Measurements from ENCODE around the gene NTM.
"Not testable (repeated sequence)": the region's sequence is repeated elsewhere in the genome, so short reads cannot be mapped to it uniquely, and the experiment has no call there.

Gene NTM

GRCh38 chr11:131474947-131475346 lies 104.5 kb downstream of the NTM start:
- Mint-ChIP-seq H3K27me3 (no peaks in the 10 kb centered on the region), H3K27ac (no peak overlapping the region), H3K4me3 (no peak overlapping the region), H3K36me3 (ENCODE audit: low read depth) (no peaks in the 10 kb centered on the region), H3K4me1 (ENCODE audit: low read depth) (no peaks in the 10 kb centered on the region), H3K9me3 (peaks cover 15% of the 10 kb centered on the region)

- Mint-ChIP-seq H3K9me3 (peaks cover 19% of the 10 kb centered on the region), H3K4me1 (ENCODE audit: low read depth) (no peaks in the 10 kb centered on the region), H3K27me3 (no peaks in the 10 kb centered on the region), H3K4me3 (no peak overlapping the region), H3K27ac (no peak overlapping the region), H3K36me3 (ENCODE audit: low read depth) (no peaks in the 10 kb centered on the region)
Measured at GRCh38 chr11:131476266-131476665, 105.9 kb downstream of the NTM start.

- Mint-ChIP-seq H3K27me3 (no peaks in the 10 kb centered on the region), H3K36me3 (ENCODE audit: low read depth) (no peaks in the 10 kb centered on the region), H3K27ac (no peak overlapping the region), H3K4me3 (no peak overlapping the region), H3K9me3 (peaks cover 16% of the 10 kb centered on the region), H3K4me1 (ENCODE audit: low read depth) (no peaks in the 10 kb centered on the region)
Measured at GRCh38 chr11:131478341-131478740, 107.9 kb downstream of the NTM start.

- H3K9me3 Mint-ChIP-seq: peaks cover 5% of the 10 kb centered on the region
- no peak overlapping the region for H3K27ac Mint-ChIP-seq
- H3K4me1 Mint-ChIP-seq (ENCODE audit: low read depth): no peaks in the 10 kb centered on the region
- no peak overlapping the region for H3K4me3 Mint-ChIP-seq
- no peaks in the 10 kb centered on the region for H3K27me3 Mint-ChIP-seq
- no peaks in the 10 kb centered on the region for H3K36me3 Mint-ChIP-seq (ENCODE audit: low read depth)
Measured at GRCh38 chr11:131481303-131481702, 110.9 kb downstream of the NTM start.

DNA sequence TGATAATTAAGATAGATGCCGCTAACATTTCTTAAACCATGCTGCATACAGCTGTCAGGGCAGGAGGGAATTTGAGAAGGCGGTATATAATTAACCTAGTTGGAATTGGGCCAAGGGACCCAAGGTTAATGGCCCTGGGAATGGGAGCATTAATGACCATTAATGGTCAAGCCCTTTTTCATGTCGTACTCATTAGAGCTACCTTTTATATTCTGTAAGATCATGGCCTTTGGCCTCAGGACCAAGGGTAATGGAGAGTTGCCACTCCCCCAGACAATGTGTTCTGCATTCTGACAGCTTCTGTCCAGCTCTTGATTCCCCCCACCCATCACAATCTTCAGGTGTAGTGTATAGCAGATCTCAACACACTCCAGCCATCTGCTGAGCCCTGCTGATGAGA lies 111.6 kb downstream of the NTM start:
- no peaks in the 10 kb centered on the region for H3K4me1 Mint-ChIP-seq (ENCODE audit: low read depth)
- H3K9me3 Mint-ChIP-seq: peaks cover 5% of the 10 kb centered on the region
- H3K36me3 Mint-ChIP-seq (ENCODE audit: low read depth): no peaks in the 10 kb centered on the region
- no peaks in the 10 kb centered on the region for H3K27me3 Mint-ChIP-seq
- no peak overlapping the region for H3K4me3 Mint-ChIP-seq
- no peak overlapping the region for H3K27ac Mint-ChIP-seq

GRCh38 chr11:131483453-131483852 lies 113.0 kb downstream of the NTM start:
- H3K9me3 Mint-ChIP-seq: peaks cover 5% of the 10 kb centered on the region
- no peaks in the 10 kb centered on the region for H3K27me3 Mint-ChIP-seq

DNA sequence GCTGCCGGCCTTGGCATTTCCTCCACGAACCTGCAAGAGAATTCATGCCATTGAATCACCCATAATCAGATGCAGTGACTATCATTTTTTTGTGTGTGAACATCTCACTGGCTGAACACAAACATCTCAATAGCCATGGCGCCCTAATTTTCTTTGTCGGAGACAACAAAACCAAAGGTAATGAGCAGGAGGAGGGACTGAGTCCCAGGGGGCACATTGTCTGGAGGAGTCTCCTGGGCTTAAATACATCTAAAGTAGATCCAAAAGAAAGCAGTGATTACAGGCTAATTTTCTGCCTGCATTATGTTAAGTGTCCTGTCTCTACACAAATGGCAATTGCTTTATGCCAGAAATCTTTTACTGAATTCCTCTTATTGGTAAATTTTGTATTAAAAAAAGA lies 113.5 kb downstream of the NTM start:
- no peak overlapping the region for H3K27ac Mint-ChIP-seq

More at GRCh38 chr11:131483453-131483852, 113.0 kb downstream of the NTM start:
- H3K36me3 Mint-ChIP-seq (ENCODE audit: low read depth): no peaks in the 10 kb centered on the region
- H3K27ac Mint-ChIP-seq: no peak overlapping the region
- H3K4me1 Mint-ChIP-seq (ENCODE audit: low read depth): no peaks in the 10 kb centered on the region
- no peak overlapping the region for H3K4me3 Mint-ChIP-seq

GRCh38 chr11:131486100-131486499 lies 115.7 kb downstream of the NTM start:
- Mint-ChIP-seq H3K9me3 (peaks cover 2% of the 10 kb centered on the region), H3K27ac (no peak overlapping the region), H3K4me1 (ENCODE audit: low read depth) (no peaks in the 10 kb centered on the region), H3K4me3 (no peak overlapping the region), H3K27me3 (no peaks in the 10 kb centered on the region), H3K36me3 (ENCODE audit: low read depth) (no peaks in the 10 kb centered on the region)

More for the DNA sequence above, 113.5 kb downstream of the NTM start:
- H3K9me3 Mint-ChIP-seq: peaks cover 5% of the 10 kb centered on the region
- H3K4me1 Mint-ChIP-seq (ENCODE audit: low read depth): no peaks in the 10 kb centered on the region
- no peaks in the 10 kb centered on the region for H3K27me3 Mint-ChIP-seq
- no peak overlapping the region for H3K4me3 Mint-ChIP-seq
- no peaks in the 10 kb centered on the region for H3K36me3 Mint-ChIP-seq (ENCODE audit: low read depth)

GRCh38 chr11:131486937-131487635 lies 116.7 kb downstream of the NTM start:
- Mint-ChIP-seq H3K4me1 (ENCODE audit: low read depth) (no peaks in the 10 kb centered on the region), H3K9me3 (no peaks in the 10 kb centered on the region), H3K4me3 (no peak overlapping the region), H3K27me3 (no peaks in the 10 kb centered on the region), H3K27ac (no peak overlapping the region), H3K36me3 (ENCODE audit: low read depth) (no peaks in the 10 kb centered on the region)

DNA sequence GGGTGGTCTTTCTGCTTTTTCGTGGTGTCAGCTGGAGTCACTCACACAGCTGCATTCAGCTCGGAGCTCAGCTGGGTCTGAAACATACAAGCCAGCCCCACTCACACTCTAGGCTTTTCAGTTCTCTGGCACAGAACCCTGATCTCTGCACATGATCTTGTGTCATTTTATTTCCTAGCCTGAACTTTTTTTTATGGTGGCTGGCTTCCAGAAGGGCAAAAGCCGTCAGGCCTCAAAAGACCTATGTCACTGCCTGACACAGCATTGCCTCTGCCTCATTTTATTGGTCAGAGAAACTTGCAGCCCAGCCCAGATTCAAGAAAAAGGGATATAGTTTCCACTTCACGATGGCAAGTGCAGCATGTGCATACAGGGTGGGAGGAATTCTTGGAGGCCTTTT lies 117.8 kb downstream of the NTM start:
- H3K27ac Mint-ChIP-seq: no peak overlapping the region
- no peak overlapping the region for H3K4me3 Mint-ChIP-seq
- no peaks in the 10 kb centered on the region for H3K36me3 Mint-ChIP-seq (ENCODE audit: low read depth)

GRCh38 chr11:131491503-131491902 lies 121.1 kb downstream of the NTM start:
- Mint-ChIP-seq H3K4me3 (no peak overlapping the region), H3K27ac (no peak overlapping the region), H3K4me1 (ENCODE audit: low read depth) (no peaks in the 10 kb centered on the region), H3K27me3 (no peaks in the 10 kb centered on the region), H3K9me3 (no peaks in the 10 kb centered on the region), H3K36me3 (ENCODE audit: low read depth) (no peaks in the 10 kb centered on the region)

More for the DNA sequence above, 117.8 kb downstream of the NTM start:
- Mint-ChIP-seq H3K4me1 (ENCODE audit: low read depth) (no peaks in the 10 kb centered on the region), H3K27me3 (no peaks in the 10 kb centered on the region), H3K9me3 (no peaks in the 10 kb centered on the region)

- H3K9me3 Mint-ChIP-seq: no peaks in the 10 kb centered on the region
- H3K4me1 Mint-ChIP-seq (ENCODE audit: low read depth): no peaks in the 10 kb centered on the region
- H3K4me3 Mint-ChIP-seq: no peak overlapping the region
- H3K27me3 Mint-ChIP-seq: no peaks in the 10 kb centered on the region
- no peaks in the 10 kb centered on the region for H3K36me3 Mint-ChIP-seq (ENCODE audit: low read depth)
- no peak overlapping the region for H3K27ac Mint-ChIP-seq
Measured at GRCh38 chr11:131495423-131495822, 125.0 kb downstream of the NTM start.

- not testable (repeated sequence) for H3K27ac Mint-ChIP-seq; H3K4me3 Mint-ChIP-seq; H3K9me3 Mint-ChIP-seq; H3K27me3 Mint-ChIP-seq; H3K36me3 Mint-ChIP-seq (ENCODE audit: low read depth); H3K4me1 Mint-ChIP-seq (ENCODE audit: low read depth)
Measured at GRCh38 chr11:131497686-131498085, 127.3 kb downstream of the NTM start.

- no peaks in the 10 kb centered on the region for H3K27me3 Mint-ChIP-seq
- no peaks in the 10 kb centered on the region for H3K4me1 Mint-ChIP-seq (ENCODE audit: low read depth)
- H3K9me3 Mint-ChIP-seq: peaks cover 6% of the 10 kb centered on the region
- no peak overlapping the region for H3K4me3 Mint-ChIP-seq
- no peaks in the 10 kb centered on the region for H3K36me3 Mint-ChIP-seq (ENCODE audit: low read depth)
- no peak overlapping the region for H3K27ac Mint-ChIP-seq
Measured at GRCh38 chr11:131498631-131499160, 128.3 kb downstream of the NTM start.

DNA sequence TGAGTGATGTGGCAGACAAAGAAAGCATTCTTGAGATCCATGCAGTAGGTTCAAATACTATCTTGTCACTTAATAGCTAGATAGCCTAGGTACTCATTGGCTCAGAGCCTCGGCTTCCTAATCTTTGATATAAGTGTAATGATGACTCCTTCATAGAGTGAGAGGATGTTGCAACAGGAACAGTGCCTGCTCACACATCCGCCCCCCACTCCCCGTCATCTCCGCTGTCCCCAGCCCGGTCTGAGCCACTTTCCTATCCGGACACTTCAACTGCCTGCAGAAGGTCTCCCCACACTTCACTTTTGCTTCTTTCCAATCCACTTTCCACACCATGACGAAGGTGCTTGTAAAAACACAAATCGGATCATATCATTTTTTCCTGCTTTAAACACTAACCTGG lies 128.8 kb downstream of the NTM start:
- no peaks in the 10 kb centered on the region for H3K27me3 Mint-ChIP-seq
- no peaks in the 10 kb centered on the region for H3K36me3 Mint-ChIP-seq (ENCODE audit: low read depth)
- peaks cover 6% of the 10 kb centered on the region for H3K9me3 Mint-ChIP-seq
- H3K4me1 Mint-ChIP-seq (ENCODE audit: low read depth): no peaks in the 10 kb centered on the region
- H3K27ac Mint-ChIP-seq: no peak overlapping the region
- H3K4me3 Mint-ChIP-seq: no peak overlapping the region

DNA sequence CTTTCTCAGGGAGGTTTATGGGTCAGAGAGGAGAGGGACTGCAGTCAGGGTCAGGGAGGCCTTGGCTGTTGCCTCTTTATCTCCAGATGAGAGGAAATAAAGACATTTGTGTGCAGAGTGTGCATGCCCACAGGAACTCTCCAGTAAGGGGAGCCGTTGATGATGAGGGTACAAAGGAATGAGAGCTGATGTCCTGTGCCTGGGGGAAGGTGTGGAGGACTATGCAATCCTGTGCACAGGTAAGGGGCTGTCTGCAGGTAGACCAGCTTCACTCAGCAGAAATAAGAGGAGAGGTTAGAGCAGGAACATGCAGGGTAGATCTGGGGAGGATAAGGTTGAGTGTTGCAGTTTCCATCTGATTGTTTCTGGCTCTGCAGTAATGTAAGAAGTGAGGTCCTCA lies 132.6 kb downstream of the NTM start:
- Mint-ChIP-seq H3K4me3 (no peak overlapping the region), H3K4me1 (ENCODE audit: low read depth) (no peaks in the 10 kb centered on the region), H3K27ac (no peak overlapping the region), H3K9me3 (peaks cover 6% of the 10 kb centered on the region), H3K36me3 (ENCODE audit: low read depth) (no peaks in the 10 kb centered on the region), H3K27me3 (no peaks in the 10 kb centered on the region)
